Tibial nerve (tissue), 4 donors: ENCODE data around the gene TMEM185B. TPM values are rescaled to one million over a fixed set of nuclear protein-coding genes. Genes with fewer than 3 reads are reported as not detected.
"Not testable (repeated sequence)": the region's sequence is repeated elsewhere in the genome, so short reads cannot be mapped to it uniquely, and the experiment has no call there.

ENCODE experiments used
- DNase-seq, 2 donors: peaks; one replicate each; pipeline ENCODE4 v3.0.0-alpha.2; 2019; ENCODE audit warnings: low spot score in 2 of 2
- H3K27ac ChIP-seq, 4 donors: fragments of 200-600 bp; sonication (generic) in 3 of 4; one replicate each; pipeline ENCODE4 v1.5.1; 2017 to 2019; ENCODE audit warnings: mild to moderate bottlenecking in 1 of 4
- H3K27me3 ChIP-seq, 2 donors: fragments of 200-600 bp; sonication (generic) in 1 of 2; one replicate each; pipeline versions ENCODE4 v1.5.1 to v1.6.0; 2017 to 2019
- H3K36me3 ChIP-seq, 3 donors: fragments of 200-600 bp; sonication (generic); one replicate each; pipeline ENCODE4 v1.5.1; 2018 to 2019
- H3K4me1 ChIP-seq, 4 donors: fragments of 200-600 bp; sonication (generic) in 3 of 4; one replicate each; pipeline ENCODE4 v1.5.1; 2017 to 2019
- H3K4me3 ChIP-seq, 4 donors: fragments of 200-600 bp; sonication (generic) in 3 of 4; one replicate each; pipeline ENCODE4 v1.5.1; 2017 to 2019; ENCODE audit warnings: mild to moderate bottlenecking in 1 of 4, moderate library complexity in 1 of 4
- H3K9me3 ChIP-seq, 4 donors: fragments of 200-600 bp; sonication (generic) in 3 of 4; one replicate each; pipeline ENCODE4 v1.5.1; 2017 to 2019
- EP300 ChIP-seq, 2 donors: sonication (generic); formaldehyde crosslinking; IDR thresholded peaks; one replicate each; pipeline ENCODE4 v1.6.1; 2017; ENCODE audit warnings: antibody characterized with exemption in 2 of 2, mild to moderate bottlenecking in 1 of 2
- POLR2A ChIP-seq, 2 donors: fragments of 450-650 bp; IDR thresholded peaks; one replicate each; pipeline ENCODE4 v1.6.1; 2017; ENCODE audit warnings: antibody characterized with exemption in 2 of 2, mild to moderate bottlenecking in 2 of 2, moderate library complexity in 2 of 2
- WGBS, 2 donors: methylation state at CpG; one replicate each; pipeline ENCODE4 v1.1.5; 2018; 5-methylcytosine and 5-hydroxymethylcytosine counted together
- total RNA-seq, 4 donors: library from RNA; depleted of rRNA; stranded (reverse); fragments of >200 nt; gene quantifications; one replicate each; pipeline ENCODE4 v1.1.0, GENCODE V29; 2016
- TF ChIP-seq, protein P1 (sequence below), 5 experiments: fragments of 200-600 bp in 3 of 5; fragments of 450-650 bp in 2 of 5; sonication (generic) in 3 of 5; IDR thresholded peaks; one replicate each; pipeline ENCODE4 v1.5.1; 2016 to 2019; ENCODE audit warnings: antibody characterized with exemption in 5 of 5, mild to moderate bottlenecking in 3 of 5, moderate library complexity in 2 of 5

TMEM185B gene
- total RNA-seq, 4 donors from 2014 or later: 20.5 to 38.1 (median 35.5) TPM

DNA sequence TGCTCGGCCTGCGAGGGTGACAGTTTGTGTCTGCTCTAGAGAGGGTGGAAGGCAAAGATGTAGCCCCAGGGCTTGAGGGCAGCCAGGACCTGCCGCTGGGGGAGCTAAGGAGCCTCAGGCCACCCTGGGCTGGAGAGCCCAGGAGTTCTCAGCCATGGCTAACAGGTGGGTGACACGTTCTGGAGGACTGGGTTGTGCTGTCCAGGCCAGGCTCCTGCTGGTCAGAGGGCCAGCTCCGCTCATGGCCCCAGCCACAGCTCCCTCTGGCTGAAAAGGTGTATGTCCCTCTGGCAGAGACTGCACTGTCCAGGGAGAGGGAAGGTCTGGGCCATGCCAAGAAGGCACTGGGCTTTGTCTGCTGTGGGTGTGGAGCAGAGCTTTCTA lies 19.2 kb downstream of the TMEM185B start:
- H3K9me3 ChIP-seq: peaks cover 0 to 2% (median 0%) of the 10 kb centered on the region in 4 donors
- H3K36me3 ChIP-seq: no peaks in the 10 kb centered on the region
- no peaks in the 10 kb centered on the region for H3K4me1 ChIP-seq
- no peak for DNase-seq
- no peak for TF ChIP-seq POLR2A (IDR thresholded peaks at IDR 0.05)
- TF ChIP-seq, protein P1, sequence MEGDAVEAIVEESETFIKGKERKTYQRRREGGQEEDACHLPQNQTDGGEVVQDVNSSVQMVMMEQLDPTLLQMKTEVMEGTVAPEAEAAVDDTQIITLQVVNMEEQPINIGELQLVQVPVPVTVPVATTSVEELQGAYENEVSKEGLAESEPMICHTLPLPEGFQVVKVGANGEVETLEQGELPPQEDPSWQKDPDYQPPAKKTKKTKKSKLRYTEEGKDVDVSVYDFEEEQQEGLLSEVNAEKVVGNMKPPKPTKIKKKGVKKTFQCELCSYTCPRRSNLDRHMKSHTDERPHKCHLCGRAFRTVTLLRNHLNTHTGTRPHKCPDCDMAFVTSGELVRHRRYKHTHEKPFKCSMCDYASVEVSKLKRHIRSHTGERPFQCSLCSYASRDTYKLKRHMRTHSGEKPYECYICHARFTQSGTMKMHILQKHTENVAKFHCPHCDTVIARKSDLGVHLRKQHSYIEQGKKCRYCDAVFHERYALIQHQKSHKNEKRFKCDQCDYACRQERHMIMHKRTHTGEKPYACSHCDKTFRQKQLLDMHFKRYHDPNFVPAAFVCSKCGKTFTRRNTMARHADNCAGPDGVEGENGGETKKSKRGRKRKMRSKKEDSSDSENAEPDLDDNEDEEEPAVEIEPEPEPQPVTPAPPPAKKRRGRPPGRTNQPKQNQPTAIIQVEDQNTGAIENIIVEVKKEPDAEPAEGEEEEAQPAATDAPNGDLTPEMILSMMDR (IDR thresholded peaks at IDR 0.05): no peak
- no peak for TF ChIP-seq EP300 (IDR thresholded peaks at IDR 0.05)
- no peaks in the 10 kb centered on the region for H3K27me3 ChIP-seq
- H3K27ac ChIP-seq: no peak overlapping the region
- WGBS, 2 donors: 82 to 94% methylated on average over 5 of the region's 5 CpGs
- H3K4me3 ChIP-seq: no peak overlapping the region

DNA sequence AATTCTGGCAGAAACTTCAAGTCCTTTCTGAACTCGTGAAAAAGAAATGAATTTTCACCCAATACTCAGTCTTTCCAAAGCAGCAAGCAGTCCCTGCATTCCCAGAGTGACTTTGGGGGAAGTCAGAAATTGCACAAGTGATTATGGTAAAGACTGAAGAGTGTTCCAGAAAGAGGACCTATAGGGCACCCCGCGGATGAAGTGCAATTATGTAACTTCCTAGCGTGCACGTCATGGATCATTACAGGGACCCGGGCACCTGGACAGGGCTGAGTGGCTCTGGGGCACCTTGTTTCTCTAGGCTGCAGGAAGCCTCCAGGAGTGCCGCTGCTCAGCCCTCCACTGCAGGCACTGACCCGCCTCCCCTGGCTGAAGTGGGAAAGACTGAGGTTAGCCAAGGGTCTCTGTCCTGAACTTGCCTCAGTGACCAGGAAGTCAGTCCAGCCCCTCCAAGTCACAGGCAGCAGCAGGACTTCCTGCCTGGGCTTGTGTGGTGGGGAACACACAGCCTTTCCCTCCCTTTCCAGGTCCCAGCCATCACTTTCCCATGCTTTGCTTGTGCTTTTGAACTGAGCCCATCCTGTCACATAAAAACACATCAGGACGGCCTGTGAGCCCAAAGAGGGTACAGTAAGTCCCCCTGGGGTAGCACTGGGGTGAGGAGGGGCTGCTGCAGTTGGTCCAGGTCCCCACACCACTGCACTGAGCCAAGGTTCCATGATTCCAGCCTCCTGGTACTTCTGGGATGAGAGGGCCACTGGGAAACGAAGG lies 19.8 kb downstream of the TMEM185B start:
- DNase-seq: no peak
- Histone ChIP-seq H3K36me3 (no peaks in the 10 kb centered on the region), H3K4me3 (no peak overlapping the region), H3K4me1 (no peaks in the 10 kb centered on the region), H3K27ac (no peak overlapping the region), H3K27me3 (no peaks in the 10 kb centered on the region), H3K9me3 (peaks cover 0 to 8% (median 0%) of the 10 kb centered on the region in 4 donors)
- no peak for TF ChIP-seq POLR2A (IDR thresholded peaks at IDR 0.05)
- TF ChIP-seq EP300 (IDR thresholded peaks at IDR 0.05): no peak
- TF ChIP-seq, protein P1 (IDR thresholded peaks at IDR 0.05): no peak
- WGBS, 2 donors: 56 to 65% methylated on average over 10 of the region's 10 CpGs

DNA sequence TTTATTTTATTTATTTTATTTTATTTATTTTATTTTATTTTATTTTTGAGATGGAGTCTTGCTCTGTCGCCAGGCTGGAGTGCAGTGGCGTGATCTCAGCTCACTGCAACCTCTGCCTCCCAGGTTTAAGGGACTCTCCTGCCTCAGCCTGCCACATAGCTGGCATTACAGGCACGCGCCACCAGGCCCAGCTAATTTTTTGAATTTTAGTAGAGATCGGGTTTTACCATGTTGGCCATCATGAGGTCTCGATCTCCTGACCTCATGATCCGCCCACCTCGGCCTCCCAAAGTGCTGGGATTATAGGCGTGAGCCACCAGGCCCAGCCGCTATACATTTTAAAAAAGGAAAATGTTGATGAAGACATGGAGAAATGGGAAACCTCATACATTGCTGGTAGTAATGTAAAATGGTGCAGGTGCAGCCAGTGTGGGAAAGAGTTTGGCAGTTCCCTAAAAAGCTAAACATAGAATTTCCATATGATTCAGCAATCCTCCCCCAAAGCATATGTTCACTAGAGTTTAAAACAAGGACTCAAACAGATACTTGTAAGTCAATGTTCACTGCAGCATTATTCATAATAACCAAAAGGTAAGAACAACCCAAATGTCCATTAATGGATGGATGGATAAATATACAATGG lies 23.3 kb downstream of the TMEM185B start:
- H3K36me3 ChIP-seq, H3K27ac ChIP-seq, H3K4me1 ChIP-seq, DNase-seq, H3K27me3 ChIP-seq, H3K4me3 ChIP-seq: not testable (repeated sequence)
- peaks cover 0 to 42% (median 0%) of the 10 kb centered on the region in 4 donors for H3K9me3 ChIP-seq
- WGBS, 2 donors: 96% methylated on average over 10 of the region's 10 CpGs

DNA sequence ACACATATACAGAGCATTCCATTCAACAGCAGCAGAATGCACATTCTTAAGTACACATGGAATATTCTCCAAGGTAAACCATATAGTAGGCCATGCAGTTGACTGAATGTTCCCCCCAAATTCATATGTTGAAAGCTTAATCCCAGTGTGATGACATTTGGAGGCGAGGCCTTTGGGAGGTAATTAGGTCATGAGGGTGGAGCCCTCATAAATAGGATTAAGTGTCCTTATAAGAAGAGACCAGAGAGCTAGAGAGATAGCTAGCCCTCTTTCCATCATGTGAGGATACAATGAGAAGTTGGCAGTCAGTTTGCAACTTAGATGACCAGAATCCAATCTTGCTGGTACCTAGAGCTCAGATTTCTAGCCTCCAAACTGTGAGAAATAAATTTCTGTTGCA lies 27.6 kb downstream of the TMEM185B start:
- no peak overlapping the region for H3K27ac ChIP-seq
- H3K9me3 ChIP-seq: peaks cover 0 to 67% (median 6%) of the 10 kb centered on the region in 4 donors
- no peaks in the 10 kb centered on the region for H3K4me1 ChIP-seq
- H3K36me3 ChIP-seq: no peaks in the 10 kb centered on the region
- TF ChIP-seq, protein P1 (IDR thresholded peaks at IDR 0.05): no peak
- TF ChIP-seq EP300 (IDR thresholded peaks at IDR 0.05) (no peak), POLR2A (IDR thresholded peaks at IDR 0.05) (no peak)
- no peak overlapping the region for H3K4me3 ChIP-seq
- 94 to 95% methylated on average over 1 of the region's 1 CpG for WGBS, 2 donors
- no peaks in the 10 kb centered on the region for H3K27me3 ChIP-seq
- no peak for DNase-seq

DNA sequence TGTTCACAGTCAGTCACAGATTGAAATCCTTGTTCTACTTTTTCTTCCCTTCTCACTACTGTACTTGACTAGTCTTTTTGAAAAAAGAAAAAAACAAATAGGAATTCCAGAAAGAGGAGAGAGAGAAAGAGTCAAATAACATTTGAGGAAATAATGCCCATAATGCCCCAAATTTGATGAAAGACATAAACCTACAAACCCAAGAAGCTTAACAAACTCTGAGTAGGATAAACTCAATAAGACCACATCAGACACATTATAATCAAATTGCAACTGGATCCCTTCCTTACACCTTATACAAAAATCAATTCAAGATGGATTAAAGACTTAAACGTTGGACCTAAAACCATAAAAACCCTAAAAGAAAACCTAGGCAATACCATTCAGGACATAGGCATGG lies 30.9 kb downstream of the TMEM185B start:
- 87 to 90% methylated on average over 1 of the region's 1 CpG for WGBS, 2 donors
- H3K9me3 ChIP-seq: peaks cover 0 to 48% (median 6%) of the 10 kb centered on the region in 4 donors
- TF ChIP-seq, protein P1 (IDR thresholded peaks at IDR 0.05): no peak
- TF ChIP-seq POLR2A (IDR thresholded peaks at IDR 0.05) (no peak), EP300 (IDR thresholded peaks at IDR 0.05) (no peak)
- H3K27me3 ChIP-seq: no peaks in the 10 kb centered on the region
- DNase-seq: no peak
- H3K27ac ChIP-seq: no peak overlapping the region
- no peaks in the 10 kb centered on the region for H3K4me1 ChIP-seq
- no peaks in the 10 kb centered on the region for H3K36me3 ChIP-seq
- H3K4me3 ChIP-seq: no peak overlapping the region
